Stomach (tissue), 9 donors: ENCODE measurements around the gene PRKCH. TPM values are rescaled to one million over a fixed set of nuclear protein-coding genes. Genes with fewer than 3 reads are reported as not detected.

Experiments used
- DNase-seq, 2 donors: peaks; one replicate each; pipeline versions ENCODE4 v3.0.0 to v3.0.0-alpha.2; 2013 to 2019
- H3K27ac ChIP-seq, 5 donors: fragments of 200-600 bp in 4 of 5; sonication (generic) in 4 of 5; one replicate each; pipeline ENCODE4 v1.5.1; 2013 to 2019; ENCODE audit warnings: mild to moderate bottlenecking in 1 of 5, moderate library complexity in 1 of 5
- H3K27me3 ChIP-seq, 3 donors: fragments of 200-600 bp; sonication (generic); one replicate each; pipeline ENCODE4 v1.5.1; 2017 to 2019; ENCODE audit warnings: mixed run types in 1 of 3
- H3K36me3 ChIP-seq, 4 donors: fragments of 200-600 bp; sonication (generic); 1 replicate in 3 of 4; 2 replicates in 1 of 4; pipeline ENCODE4 v1.5.1; 2016 to 2019
- H3K4me1 ChIP-seq, 4 donors: fragments of 200-600 bp; sonication (generic); one replicate each; pipeline ENCODE4 v1.5.1; 2016 to 2019
- H3K4me3 ChIP-seq, 4 donors: fragments of 200-600 bp; sonication (generic) in 3 of 4; one replicate each; pipeline ENCODE4 v1.5.1; 2016 to 2019; ENCODE audit warnings: mild to moderate bottlenecking in 1 of 4
- H3K9me3 ChIP-seq, 4 donors: fragments of 200-600 bp; sonication (generic); one replicate each; pipeline ENCODE4 v1.5.1; 2016 to 2019
- EP300 ChIP-seq: sonication (generic); formaldehyde crosslinking; IDR thresholded peaks from one replicate; pipeline ENCODE4 v1.6.1; 2017; ENCODE audit warnings: antibody characterized with exemption
- POLR2A ChIP-seq, 4 donors: fragments of 450-650 bp; IDR thresholded peaks; one replicate each; pipeline ENCODE4 v1.6.1; 2016; ENCODE audit warnings: antibody characterized with exemption in 4 of 4, control low read depth in 2 of 4, mild to moderate bottlenecking in 1 of 4, moderate library complexity in 1 of 4
- POLR2AphosphoS5 ChIP-seq, 3 donors: sonication (generic); formaldehyde crosslinking; IDR thresholded peaks; one replicate each; pipeline ENCODE4 v1.6.1; 2016; ENCODE audit warnings: antibody characterized with exemption in 3 of 3
- WGBS, 5 donors: extraction: QIAGEN DNeasy Blood & Tissue Kit in 3 of 5; methylation state at CpG; one replicate each; pipeline versions ENCODE4 v1.1.5 to v1.1.7; 2013 to 2018; 5-methylcytosine and 5-hydroxymethylcytosine counted together
- intact Hi-C: fragments of 100-400 bp; cut with DNase I; formaldehyde crosslinking; loops from one replicate; pipeline ENCODE4 v1.15.1; 2023; ENCODE audit warnings: low total_unique reads
- polyA plus RNA-seq, 3 donors: library from polyadenylated mRNA; stranded (reverse); fragments of 200-250 nt; gene quantifications; one replicate each; pipeline ENCODE4 v1.2.3, GENCODE V29; 2013
- total RNA-seq, 5 donors: library from RNA; depleted of rRNA; stranded (reverse); fragments of >200 nt; gene quantifications; one replicate each; pipeline versions ENCODE4 v1.1.0 to v1.2.3, GENCODE V29; 2014 to 2016
- TF ChIP-seq, protein P1 (sequence below), 7 experiments: fragments of 450-650 bp in 4 of 7; fragments of 200-600 bp in 3 of 7; sonication (generic) in 3 of 7; IDR thresholded peaks; one replicate each; pipeline ENCODE4 v1.5.1; 2016 to 2019; ENCODE audit warnings: antibody characterized with exemption in 7 of 7, control low read depth in 2 of 7, mild to moderate bottlenecking in 1 of 7
- donor health status: healthy with polysubstance abuse.
- donor health status: Bipolar disorder and iron deficiency.
- donor health status: healthy.

The PRKCH gene
- total and polyA plus RNA-seq, 8 donors, result 5.5 to 84.0 (median 14.7) TPM

DNA sequence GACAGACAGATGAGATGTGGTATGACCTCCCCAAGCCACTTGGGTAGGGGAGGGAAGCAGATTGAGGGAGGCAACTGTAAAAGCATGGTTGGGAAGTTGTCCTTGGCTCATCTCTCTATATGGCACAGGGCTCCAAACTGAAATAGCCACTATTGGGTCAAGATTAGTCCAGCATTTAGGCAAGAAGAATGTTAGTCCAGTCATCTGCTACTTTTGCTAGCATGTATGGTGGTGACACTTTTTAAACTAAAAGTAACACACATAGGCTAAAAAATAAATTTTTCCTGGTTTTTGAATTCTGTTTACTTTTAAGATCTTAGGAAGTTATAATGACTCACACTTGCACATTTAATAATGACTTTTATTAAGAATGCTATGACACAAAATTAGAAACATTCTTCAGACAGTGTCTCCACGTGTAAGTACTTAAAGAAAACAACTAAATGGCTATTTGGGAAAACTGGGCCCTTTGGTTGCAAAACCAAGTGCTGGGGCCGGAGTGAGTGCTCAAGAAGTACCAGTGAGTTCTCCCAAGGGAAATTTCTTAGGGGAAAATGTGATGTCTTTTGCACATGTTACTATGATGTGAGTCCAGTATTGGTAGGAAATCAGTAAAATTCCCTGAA lies 194.9 kb downstream of the PRKCH start:
- intact Hi-C loops, result no loop called here
- H3K36me3 ChIP-seq, result no peaks in the 10 kb centered on the region
- TF ChIP-seq, protein P1, sequence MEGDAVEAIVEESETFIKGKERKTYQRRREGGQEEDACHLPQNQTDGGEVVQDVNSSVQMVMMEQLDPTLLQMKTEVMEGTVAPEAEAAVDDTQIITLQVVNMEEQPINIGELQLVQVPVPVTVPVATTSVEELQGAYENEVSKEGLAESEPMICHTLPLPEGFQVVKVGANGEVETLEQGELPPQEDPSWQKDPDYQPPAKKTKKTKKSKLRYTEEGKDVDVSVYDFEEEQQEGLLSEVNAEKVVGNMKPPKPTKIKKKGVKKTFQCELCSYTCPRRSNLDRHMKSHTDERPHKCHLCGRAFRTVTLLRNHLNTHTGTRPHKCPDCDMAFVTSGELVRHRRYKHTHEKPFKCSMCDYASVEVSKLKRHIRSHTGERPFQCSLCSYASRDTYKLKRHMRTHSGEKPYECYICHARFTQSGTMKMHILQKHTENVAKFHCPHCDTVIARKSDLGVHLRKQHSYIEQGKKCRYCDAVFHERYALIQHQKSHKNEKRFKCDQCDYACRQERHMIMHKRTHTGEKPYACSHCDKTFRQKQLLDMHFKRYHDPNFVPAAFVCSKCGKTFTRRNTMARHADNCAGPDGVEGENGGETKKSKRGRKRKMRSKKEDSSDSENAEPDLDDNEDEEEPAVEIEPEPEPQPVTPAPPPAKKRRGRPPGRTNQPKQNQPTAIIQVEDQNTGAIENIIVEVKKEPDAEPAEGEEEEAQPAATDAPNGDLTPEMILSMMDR (IDR thresholded peaks at IDR 0.05), result no peak
- TF ChIP-seq POLR2AphosphoS5 (IDR thresholded peaks at IDR 0.05), result no peak
- no peak for TF ChIP-seq POLR2A (IDR thresholded peaks at IDR 0.05)
- TF ChIP-seq EP300, result no peak
- H3K4me3 ChIP-seq, result no peak overlapping the region
- H3K4me1 ChIP-seq, result peaks cover 29 to 77% (median 37%) of the 10 kb centered on the region in 4 donors
- no peak for DNase-seq
- peak overlapping the region in 1 of 5 donors; percentile 64 for H3K27ac ChIP-seq
- 34 to 80% (median 58%) methylated on average over 2 of the region's 2 CpGs for WGBS, 5 donors
- H3K9me3 ChIP-seq, result no peaks in the 10 kb centered on the region
- H3K27me3 ChIP-seq, result no peaks in the 10 kb centered on the region

DNA sequence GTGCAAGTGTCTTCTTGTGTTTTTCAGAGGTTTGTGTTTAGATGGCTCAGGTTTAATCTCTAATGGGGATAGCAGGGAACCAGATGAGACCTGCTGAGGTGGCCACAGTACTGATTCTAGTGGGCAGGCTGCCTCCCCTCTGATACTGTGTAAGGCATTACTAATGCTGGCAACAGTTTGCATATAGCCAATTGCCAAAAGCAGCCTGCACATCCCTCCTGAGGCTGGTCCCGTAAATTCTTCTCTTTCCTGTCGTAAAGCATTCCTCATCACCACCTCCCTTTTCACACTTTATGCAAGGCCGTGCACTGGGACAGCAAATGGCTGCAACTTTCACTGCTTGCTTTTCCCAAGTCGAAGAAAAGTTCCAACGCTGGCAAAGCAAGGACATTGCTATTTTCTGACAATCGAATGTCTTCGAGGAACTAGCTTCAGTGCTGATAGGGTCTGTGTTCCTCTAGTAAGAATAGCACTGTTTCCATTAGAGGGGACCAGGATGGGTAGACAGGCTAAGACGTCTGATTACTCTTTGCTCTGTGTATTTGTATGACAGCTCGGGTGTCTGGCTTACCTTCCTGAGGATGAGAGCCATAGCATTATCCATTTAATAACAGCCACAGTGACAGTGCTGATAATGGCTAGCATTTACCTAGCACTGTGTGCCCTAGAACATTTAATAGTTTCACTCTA lies 195.7 kb downstream of the PRKCH start:
- no peak for DNase-seq
- intact Hi-C loops, result no loop called here
- Histone ChIP-seq H3K4me1 (peaks cover 25 to 68% (median 34%) of the 10 kb centered on the region in 4 donors), H3K9me3 (no peaks in the 10 kb centered on the region), H3K27me3 (no peaks in the 10 kb centered on the region), H3K36me3 (no peaks in the 10 kb centered on the region), H3K4me3 (no peak overlapping the region), H3K27ac (peak overlapping the region in 4 of 5 donors; percentile 38 to 68 (median 58))
- no peak for TF ChIP-seq POLR2A (IDR thresholded peaks at IDR 0.05)
- TF ChIP-seq, protein P1 (IDR thresholded peaks at IDR 0.05), result no peak
- no peak for TF ChIP-seq EP300
- TF ChIP-seq POLR2AphosphoS5 (IDR thresholded peaks at IDR 0.05), result no peak
- 81 to 88% (median 85%) methylated on average over 9 of the region's 9 CpGs for WGBS, 5 donors

GRCh38 chr14:61517911-61518384 lies 196.6 kb downstream of the PRKCH start:
- Histone ChIP-seq H3K27ac (peak overlapping the region; percentile 34 to 68 (median 53)), H3K27me3 (no peaks in the 10 kb centered on the region), H3K9me3 (no peaks in the 10 kb centered on the region), H3K36me3 (no peaks in the 10 kb centered on the region), H3K4me3 (no peak overlapping the region), H3K4me1 (peaks cover 25 to 60% (median 34%) of the 10 kb centered on the region in 4 donors)
- WGBS, 5 donors, result 24 to 47% (median 37%) methylated on average over 6 of the region's 6 CpGs
- DNase-seq, result peak in 1 of 2 donors; percentile 69
- intact Hi-C loops, result no loop called here
- TF ChIP-seq POLR2A (IDR thresholded peaks at IDR 0.05) (no peak), POLR2AphosphoS5 (IDR thresholded peaks at IDR 0.05) (peak in 2 of 3 donors; percentile 57 to 73)

DNA sequence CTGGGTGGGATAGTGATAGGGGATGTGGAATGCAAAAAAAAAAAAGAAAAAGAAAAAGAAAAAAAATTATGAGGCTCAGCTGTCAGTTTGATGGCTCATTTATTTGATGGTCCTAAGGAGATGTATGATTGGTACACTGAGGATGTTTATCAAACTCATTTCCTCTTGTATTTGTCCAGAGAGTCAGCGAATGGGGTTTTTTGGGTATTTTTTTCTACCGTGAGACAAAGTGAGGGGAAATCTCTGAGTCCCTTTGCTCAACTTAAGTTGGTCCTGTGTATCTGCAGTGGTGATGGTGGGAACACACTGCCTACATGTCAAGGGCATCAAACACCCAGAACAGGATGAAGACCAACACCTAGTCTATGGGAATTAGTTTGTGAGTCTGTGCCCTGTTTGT lies 197.0 kb downstream of the PRKCH start:
- Histone ChIP-seq H3K36me3 (no peaks in the 10 kb centered on the region), H3K27me3 (no peaks in the 10 kb centered on the region), H3K27ac (peak overlapping the region in 3 of 5 donors; percentile 53 to 68 (median 64)), H3K4me3 (no peak overlapping the region), H3K9me3 (no peaks in the 10 kb centered on the region), H3K4me1 (peaks cover 25 to 57% (median 34%) of the 10 kb centered on the region in 4 donors)
- intact Hi-C loops, result no loop called here
- no peak for TF ChIP-seq POLR2AphosphoS5 (IDR thresholded peaks at IDR 0.05)
- no peak for TF ChIP-seq POLR2A (IDR thresholded peaks at IDR 0.05)
- no peak for TF ChIP-seq EP300
- TF ChIP-seq, protein P1 (IDR thresholded peaks at IDR 0.05), result no peak
- DNase-seq, result no peak
- 48 to 77% (median 60%) methylated on average over 2 of the region's 2 CpGs for WGBS, 5 donors
